Bronchial epithelial cell (primary cell): ENCODE measurements around the gene NCSTN. TPM values are rescaled to one million over a fixed set of nuclear protein-coding genes. Genes with fewer than 3 reads are reported as not detected.

Experiments used
- DNase-seq: peaks from one replicate; pipeline ENCODE4 v3.0.0-alpha.2; 2010; ENCODE audit warnings: low read depth
- FAIRE-seq: peaks from 2 replicates; lab custom pipeline; 2011; peaks lifted over from hg19 to GRCh38; lab: Jason Lieb, UNC
- H3K27me3 ChIP-seq: 2 replicates; pipeline ENCODE4 v1.5.1; 2011; ENCODE audit warnings: low read length; ENCODE audit not compliant: control insufficient read depth, insufficient read depth
- H3K36me3 ChIP-seq: 2 replicates; pipeline ENCODE4 v1.5.1; 2011; ENCODE audit warnings: low read length; ENCODE audit not compliant: control insufficient read depth, insufficient read depth
- H3K4me3 ChIP-seq: 2 replicates; pipeline ENCODE4 v1.5.1; 2011; ENCODE audit warnings: mild to moderate bottlenecking, low read depth, low read length, control low read depth
- CTCF ChIP-seq: IDR thresholded peaks from 2 replicates; pipeline ENCODE4 v1.5.1; 2011; ENCODE audit warnings: mild to moderate bottlenecking, moderate library complexity, low read length, control low read depth, inconsistent platforms; ENCODE audit not compliant: insufficient read depth, severe bottlenecking
- total RNA-seq: library from RNA; depleted of rRNA; stranded (reverse); fragments of >200 nt; gene quantifications from 2 replicates; pipeline ENCODE4 v1.2.1, GENCODE V29; 2014

NCSTN gene
- total RNA-seq, 1 donor from 2014 or later: 27.9 TPM

- H3K4me3 ChIP-seq: no peak overlapping the region
- TF ChIP-seq CTCF: no peak
- H3K27me3 ChIP-seq: no peaks in the 10 kb centered on the region
- no peaks in the 10 kb centered on the region for H3K36me3 ChIP-seq
- no peak for DNase-seq
- FAIRE-seq: no peak
Observed at GRCh38 chr1:160403244-160403643, 60.1 kb downstream of the NCSTN start.

GRCh38 chr1:160404094-160404493 is 60.9 kb downstream of the NCSTN start:
- DNase-seq: no peak
- H3K27me3 ChIP-seq: no peaks in the 10 kb centered on the region
- no peak overlapping the region for H3K4me3 ChIP-seq
- no peak for FAIRE-seq
- H3K36me3 ChIP-seq: no peaks in the 10 kb centered on the region
- no peak for TF ChIP-seq CTCF

GRCh38 chr1:160405331-160405877 is 62.2 kb downstream of the NCSTN start:
- no peaks in the 10 kb centered on the region for H3K36me3 ChIP-seq
- FAIRE-seq (no peak), DNase-seq (no peak)

GRCh38 chr1:160406131-160406968 is 63.2 kb downstream of the NCSTN start:
- TF ChIP-seq CTCF: no peak
- Histone ChIP-seq H3K4me3 (no peak overlapping the region), H3K36me3 (no peaks in the 10 kb centered on the region), H3K27me3 (no peaks in the 10 kb centered on the region)
- FAIRE-seq: no peak
- peak; percentile 52 for DNase-seq

More at GRCh38 chr1:160405331-160405877, 62.2 kb downstream of the NCSTN start:
- H3K27me3 ChIP-seq: no peaks in the 10 kb centered on the region
- TF ChIP-seq CTCF: no peak
- no peak overlapping the region for H3K4me3 ChIP-seq

- Histone ChIP-seq H3K4me3 (peak overlapping the region; percentile 13), H3K36me3 (no peaks in the 10 kb centered on the region), H3K27me3 (no peaks in the 10 kb centered on the region)
- DNase-seq (peak; percentile 83), FAIRE-seq (no peak)
- TF ChIP-seq CTCF: no peak
Observed at GRCh38 chr1:160407839-160408801, 64.9 kb downstream of the NCSTN start.

Other genes with a start within 250 kb of the NCSTN start
- 42.6 and 57.0 TPM in 2 replicates for gene IGSF8, start 244.8 kb upstream of the NCSTN start, total RNA-seq
- gene ATP1A2, start 227.6 kb upstream of the NCSTN start, total RNA-seq: not detected in 2 replicates
- not detected in 2 replicates for gene ATP1A4, start 191.8 kb upstream of the NCSTN start, total RNA-seq
- not detected in 2 replicates for gene CASQ1, start 152.8 kb upstream of the NCSTN start, total RNA-seq
- gene PEA15, start 138.0 kb upstream of the NCSTN start, total RNA-seq: 38.3 and 44.5 TPM in 2 replicates
- 57.4 and 76.0 TPM in 2 replicates for gene DCAF8, start 80.8 kb upstream of the NCSTN start, total RNA-seq
- 32.4 and 41.0 TPM in 2 replicates for gene PEX19, start 58.2 kb upstream of the NCSTN start, total RNA-seq
- 134 and 136 TPM in 2 replicates for gene COPA, start 133 bp upstream of the NCSTN start, total RNA-seq
- gene NHLH1, start 23.7 kb downstream of the NCSTN start, total RNA-seq: not detected in 2 replicates
- gene VANGL2, start 57.2 kb downstream of the NCSTN start, total RNA-seq: 1.6 and 2.3 TPM in 2 replicates
- gene SLAMF6, start 179.9 kb downstream of the NCSTN start, total RNA-seq: not detected in 2 replicates
- not detected in 2 replicates for gene CD84, start 236.1 kb downstream of the NCSTN start, total RNA-seq